SK-N-SH treated with all-trans-retinoic acid at 6 μM for 48 hours (cell line): ENCODE measurements around the gene KNCN.

Experiments
- ATAC-seq: fragments of 200-7000 bp; cut with Tn5 transposase; 3 replicates; pipeline ENCODE4 v1.9.1; 2020; ENCODE audit warnings: mild to moderate bottlenecking, moderate library complexity
- ARNTL ChIP-seq: fragments of 450-650 bp; formaldehyde crosslinking; IDR thresholded peaks from 2 replicates; pipeline ENCODE4 v1.5.0; 2020; ENCODE audit warnings: low read depth, mild to moderate bottlenecking, moderate library complexity, borderline replicate concordance
- BACH2 ChIP-seq: fragments of 250-450 bp; sonication (Bioruptor Pico); IDR thresholded peaks from 2 replicates; pipeline ENCODE4 v1.9.0; 2021; ENCODE audit warnings: mild to moderate bottlenecking, borderline replicate concordance
- CSDC2 ChIP-seq: fragments of 250-450 bp; sonication (Bioruptor Pico); IDR thresholded peaks from 2 replicates; pipeline ENCODE4 v1.5.0; 2020; ENCODE audit warnings: mild to moderate bottlenecking, moderate library complexity
- CSRNP3 ChIP-seq: fragments of 250-450 bp; sonication (Bioruptor Pico); IDR thresholded peaks from 2 replicates; pipeline ENCODE4 v1.5.1; 2021; ENCODE audit warnings: mild to moderate bottlenecking, moderate library complexity
- ESRRG ChIP-seq: fragments of 250-450 bp; sonication (Bioruptor Pico); IDR thresholded peaks from 2 replicates; pipeline ENCODE4 v1.6.1; 2021; ENCODE audit warnings: mild to moderate bottlenecking
- GLIS3 ChIP-seq: fragments of 250-450 bp; sonication (Bioruptor Pico); IDR thresholded peaks from 2 replicates; pipeline ENCODE4 v1.5.0; 2020; ENCODE audit warnings: mild to moderate bottlenecking, moderate library complexity
- ISL1 ChIP-seq: fragments of 250-450 bp; sonication (Bioruptor Pico); IDR thresholded peaks from 2 replicates; pipeline ENCODE4 v2.1.2; 2022; ENCODE audit warnings: mild to moderate bottlenecking, moderate library complexity
- OSR1 ChIP-seq: fragments of 250-450 bp; sonication (Bioruptor Pico); IDR thresholded peaks from 2 replicates; pipeline ENCODE4 v1.8.0; 2022; ENCODE audit warnings: moderate library complexity, mild to moderate bottlenecking, inconsistent platforms
- PATZ1 ChIP-seq: fragments of 250-450 bp; sonication (Bioruptor Pico); IDR thresholded peaks from 2 replicates; pipeline ENCODE4 v1.8.0; 2020; ENCODE audit warnings: mild to moderate bottlenecking, moderate library complexity, borderline replicate concordance
- POU6F1 ChIP-seq: fragments of 250-450 bp; sonication (Bioruptor Pico); IDR thresholded peaks from 2 replicates; pipeline ENCODE4 v1.8.0; 2021; ENCODE audit warnings: low read depth, mild to moderate bottlenecking, moderate library complexity, borderline replicate concordance
- PPARA ChIP-seq: fragments of 250-450 bp; sonication (Bioruptor Pico); IDR thresholded peaks from 2 replicates; pipeline ENCODE4 v1.5.0; 2020; ENCODE audit warnings: mild to moderate bottlenecking, borderline replicate concordance
- RARB ChIP-seq: fragments of 250-450 bp; sonication (Bioruptor Pico); IDR thresholded peaks from 2 replicates; pipeline ENCODE4 v1.8.0; 2021; ENCODE audit warnings: mild to moderate bottlenecking, moderate library complexity
- SNAI2 ChIP-seq: fragments of 250-450 bp; sonication (Bioruptor Pico); IDR thresholded peaks from 2 replicates; pipeline ENCODE4 v1.5.0; 2020; ENCODE audit warnings: mild to moderate bottlenecking, moderate library complexity
- TCF4 ChIP-seq: fragments of 250-450 bp; sonication (Bioruptor Pico); IDR thresholded peaks from 2 replicates; pipeline ENCODE4 v1.8.0; 2021; ENCODE audit warnings: mild to moderate bottlenecking, moderate library complexity, borderline replicate concordance
- TOX ChIP-seq: fragments of 250-450 bp; sonication (Bioruptor Pico); IDR thresholded peaks from 2 replicates; pipeline ENCODE4 v1.8.0; 2021; ENCODE audit warnings: mild to moderate bottlenecking, moderate library complexity, borderline replicate concordance
- ZC3H10 ChIP-seq: fragments of 250-450 bp; sonication (Bioruptor Pico); IDR thresholded peaks from 2 replicates; pipeline ENCODE4 v1.5.1; 2021; ENCODE audit warnings: mild to moderate bottlenecking, moderate library complexity
- ZFP30 ChIP-seq: fragments of 450-650 bp; formaldehyde crosslinking; IDR thresholded peaks from 2 replicates; pipeline ENCODE4 v1.5.0; 2022; ENCODE audit warnings: mild to moderate bottlenecking, moderate library complexity
- ZNF565 ChIP-seq: fragments of 450-650 bp; formaldehyde crosslinking; conservative IDR thresholded peaks from 2 replicates; pipeline ENCODE4 v1.5.0; 2020; ENCODE audit warnings: low read depth, mild to moderate bottlenecking, moderate library complexity
- ZNF70 ChIP-seq: fragments of 450-650 bp; formaldehyde crosslinking; IDR thresholded peaks from 2 replicates; pipeline ENCODE4 v1.5.0; 2020; ENCODE audit warnings: mild to moderate bottlenecking, moderate library complexity
- ZNF8 ChIP-seq: fragments of 450-650 bp; formaldehyde crosslinking; IDR thresholded peaks from 2 replicates; pipeline ENCODE4 v1.5.0; 2020; ENCODE audit warnings: mild to moderate bottlenecking, moderate library complexity
- TF ChIP-seq, protein P1 (sequence below): fragments of 250-450 bp; sonication (Bioruptor Pico); IDR thresholded peaks from 2 replicates; pipeline ENCODE4 v1.5.0; 2020; ENCODE audit warnings: mild to moderate bottlenecking, moderate library complexity

Gene KNCN

GRCh38 chr1:46508757-46509156, 42.7 kb downstream of the KNCN start (continued):
- TF ChIP-seq PATZ1 (CRISPR knock-in tag) (no peak), ZNF8 (CRISPR knock-in tag) (no peak), PPARA (CRISPR knock-in tag) (no peak), ESRRG (CRISPR knock-in tag) (no peak)

GRCh38 chr1:46506470-46507219, 44.8 kb downstream of the KNCN start:
- TF ChIP-seq GLIS3 (no peak), PATZ1 (CRISPR knock-in tag) (no peak), ZFP30 (CRISPR knock-in tag) (no peak), BACH2 (CRISPR knock-in tag) (no peak), SNAI2 (CRISPR knock-in tag) (no peak), TOX (no peak), ZNF565 (CRISPR knock-in tag) (no peak), TCF4 (CRISPR knock-in tag) (no peak), POU6F1 (CRISPR knock-in tag) (no peak), ZNF70 (no peak), RARB (no peak), CSDC2 (CRISPR knock-in tag) (no peak), ESRRG (CRISPR knock-in tag) (no peak), PPARA (CRISPR knock-in tag) (no peak), ARNTL (CRISPR knock-in tag) (no peak), ZC3H10 (CRISPR knock-in tag) (no peak), OSR1 (CRISPR knock-in tag) (no peak), ISL1 (CRISPR knock-in tag) (no peak), CSRNP3 (CRISPR knock-in tag) (no peak)
- ATAC-seq, result no peak

DNA sequence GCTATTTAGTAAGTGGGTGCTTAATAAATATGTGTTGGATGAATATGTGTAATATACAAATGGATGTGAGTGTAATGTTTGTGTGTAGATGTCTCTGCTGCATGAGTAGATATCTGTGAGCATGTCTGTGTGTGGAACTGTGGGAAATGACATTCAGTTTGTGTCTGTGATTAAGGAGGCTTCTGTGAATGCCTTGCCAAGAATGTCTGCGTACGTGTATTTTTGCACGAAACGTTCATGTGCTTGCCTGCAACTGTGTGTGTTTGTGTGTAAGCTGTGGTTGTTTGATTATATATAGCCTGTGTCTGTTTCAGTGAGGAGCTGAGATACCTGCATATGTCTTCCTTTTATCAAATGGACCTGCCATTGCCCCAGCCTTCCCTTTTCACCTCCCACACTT, 48.0 kb downstream of the KNCN start:
- ATAC-seq, result no peak
- no peak for TF ChIP-seq PATZ1 (CRISPR knock-in tag)
- TF ChIP-seq ZFP30 (CRISPR knock-in tag), result no peak
- no peak for TF ChIP-seq ZNF70
- no peak for TF ChIP-seq ARNTL (CRISPR knock-in tag)
- TF ChIP-seq, protein P1, sequence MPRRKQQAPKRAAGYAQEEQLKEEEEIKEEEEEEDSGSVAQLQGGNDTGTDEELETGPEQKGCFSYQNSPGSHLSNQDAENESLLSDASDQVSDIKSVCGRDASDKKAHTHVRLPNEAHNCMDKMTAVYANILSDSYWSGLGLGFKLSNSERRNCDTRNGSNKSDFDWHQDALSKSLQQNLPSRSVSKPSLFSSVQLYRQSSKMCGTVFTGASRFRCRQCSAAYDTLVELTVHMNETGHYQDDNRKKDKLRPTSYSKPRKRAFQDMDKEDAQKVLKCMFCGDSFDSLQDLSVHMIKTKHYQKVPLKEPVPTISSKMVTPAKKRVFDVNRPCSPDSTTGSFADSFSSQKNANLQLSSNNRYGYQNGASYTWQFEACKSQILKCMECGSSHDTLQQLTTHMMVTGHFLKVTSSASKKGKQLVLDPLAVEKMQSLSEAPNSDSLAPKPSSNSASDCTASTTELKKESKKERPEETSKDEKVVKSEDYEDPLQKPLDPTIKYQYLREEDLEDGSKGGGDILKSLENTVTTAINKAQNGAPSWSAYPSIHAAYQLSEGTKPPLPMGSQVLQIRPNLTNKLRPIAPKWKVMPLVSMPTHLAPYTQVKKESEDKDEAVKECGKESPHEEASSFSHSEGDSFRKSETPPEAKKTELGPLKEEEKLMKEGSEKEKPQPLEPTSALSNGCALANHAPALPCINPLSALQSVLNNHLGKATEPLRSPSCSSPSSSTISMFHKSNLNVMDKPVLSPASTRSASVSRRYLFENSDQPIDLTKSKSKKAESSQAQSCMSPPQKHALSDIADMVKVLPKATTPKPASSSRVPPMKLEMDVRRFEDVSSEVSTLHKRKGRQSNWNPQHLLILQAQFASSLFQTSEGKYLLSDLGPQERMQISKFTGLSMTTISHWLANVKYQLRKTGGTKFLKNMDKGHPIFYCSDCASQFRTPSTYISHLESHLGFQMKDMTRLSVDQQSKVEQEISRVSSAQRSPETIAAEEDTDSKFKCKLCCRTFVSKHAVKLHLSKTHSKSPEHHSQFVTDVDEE (CRISPR knock-in tag), result no peak
- no peak for TF ChIP-seq GLIS3
- TF ChIP-seq CSRNP3 (CRISPR knock-in tag), result no peak
- no peak for TF ChIP-seq POU6F1 (CRISPR knock-in tag)
- no peak for TF ChIP-seq ZC3H10 (CRISPR knock-in tag)
- no peak for TF ChIP-seq ZNF8 (CRISPR knock-in tag)
- TF ChIP-seq TCF4 (CRISPR knock-in tag), result no peak
- TF ChIP-seq CSDC2 (CRISPR knock-in tag), result no peak
- TF ChIP-seq PPARA (CRISPR knock-in tag), result no peak
- no peak for TF ChIP-seq TOX
